SKM-1 treated with dmso at 0.1 percent for 144 hours (cell line): Measurements from ENCODE around the gene EYA2.

ENCODE experiments used
- DNase-seq: peaks from one replicate; lab custom pipeline; 2025; ENCODE audit not compliant: unreplicated experiment; lab: John Stamatoyannopoulos, UW

EYA2 gene

DNA sequence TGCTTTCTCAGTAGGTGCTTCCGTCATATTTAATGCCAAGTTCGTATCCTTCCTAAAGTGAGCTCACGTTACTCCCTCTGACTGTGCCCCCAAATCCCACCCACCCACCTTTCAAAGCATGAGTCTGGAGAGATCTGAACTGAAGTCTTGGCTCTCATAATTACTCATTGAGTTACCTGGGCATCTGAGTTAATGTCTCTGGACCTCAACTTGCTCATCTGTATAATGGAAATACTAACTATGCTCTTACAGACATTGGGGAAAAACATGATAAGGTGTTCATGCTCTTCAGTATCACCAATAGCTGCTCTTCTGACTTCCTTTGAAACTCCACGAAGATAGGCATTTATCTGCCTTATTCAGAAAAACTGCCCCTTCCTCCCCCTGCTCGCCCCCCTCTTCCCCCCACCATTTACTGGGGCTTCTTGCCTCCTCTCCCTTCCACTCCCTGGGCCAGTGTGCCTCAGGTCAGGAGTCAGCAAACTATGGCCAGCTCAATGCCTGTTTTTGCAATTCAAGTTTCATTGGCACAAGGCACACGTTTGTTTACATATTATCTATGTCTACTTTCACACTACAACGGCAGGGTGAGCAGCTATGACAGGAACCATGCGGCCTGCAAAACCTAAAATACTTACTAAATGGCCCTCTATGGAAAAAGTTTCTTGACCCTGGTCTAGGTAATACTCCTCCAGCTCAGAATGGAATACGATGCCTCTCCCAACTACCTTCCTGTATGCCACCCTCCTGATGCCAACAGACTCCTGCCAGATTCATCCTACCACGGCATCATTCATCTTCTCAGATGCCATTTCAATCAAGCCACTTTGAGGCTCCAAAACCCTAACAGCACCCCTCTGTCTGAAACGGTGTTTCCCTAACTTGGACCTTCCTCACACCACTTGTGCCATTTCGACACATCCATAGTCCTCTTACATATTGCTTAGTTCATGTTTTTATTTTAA is 323.1 kb downstream of the EYA2 start:
- no peak for DNase-seq

- peak; percentile 21 for DNase-seq
Observed at GRCh38 chr20:47220161-47220582, 325.5 kb downstream of the EYA2 start.

DNA sequence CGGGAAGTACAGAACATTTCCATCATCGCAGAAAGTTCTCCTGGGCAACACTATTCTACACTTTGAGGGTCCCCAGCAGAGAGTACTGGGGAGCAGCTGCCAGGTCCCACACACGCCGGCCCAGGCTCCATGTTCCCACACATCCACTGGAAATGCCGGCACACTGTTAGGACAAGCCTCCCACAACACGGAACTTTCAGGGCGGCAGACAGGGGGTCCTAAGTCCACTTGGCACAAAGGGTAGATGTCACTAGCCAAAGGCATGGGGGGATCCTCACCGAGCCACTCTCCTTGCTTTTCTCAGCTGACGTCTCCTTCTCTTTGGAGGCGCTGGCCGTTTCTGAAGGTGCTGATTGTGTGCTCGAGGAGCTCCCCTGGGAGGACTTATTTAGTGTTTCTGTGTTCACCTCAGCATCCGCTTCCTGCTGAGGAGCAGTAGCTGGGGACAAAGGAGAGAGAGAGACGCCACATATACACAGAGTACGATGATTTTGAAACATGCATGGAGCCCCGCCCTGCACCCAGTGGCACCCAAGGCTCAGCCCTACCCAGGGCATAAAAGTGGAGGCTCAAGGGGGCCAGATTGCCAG is 326.5 kb downstream of the EYA2 start:
- no peak for DNase-seq

- DNase-seq, result no peak
Observed at GRCh38 chr20:47222468-47223119, 328.0 kb downstream of the EYA2 start.

GRCh38 chr20:47223896-47224295 is 329.3 kb downstream of the EYA2 start:
- no peak for DNase-seq

- no peak for DNase-seq
Observed at GRCh38 chr20:47224300-47224791, 329.7 kb downstream of the EYA2 start.

DNA sequence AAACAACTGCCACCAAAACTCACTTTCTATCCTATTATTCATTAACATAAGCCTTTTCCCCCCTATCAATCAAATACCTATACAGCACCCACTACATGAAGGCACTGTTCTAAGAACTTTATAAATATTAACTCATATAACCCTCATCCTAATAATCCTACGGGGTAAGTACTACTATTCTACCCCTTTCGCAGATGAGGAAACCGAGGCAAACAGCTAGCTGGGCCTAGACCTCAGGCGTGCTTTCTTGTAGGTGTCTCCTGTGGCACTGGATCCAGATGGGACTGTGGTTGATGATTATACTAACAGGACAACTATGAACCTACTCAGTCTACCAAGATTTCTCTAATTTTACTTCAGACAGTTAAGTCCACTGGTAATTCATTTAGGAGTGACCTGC is 330.2 kb downstream of the EYA2 start:
- DNase-seq, result no peak

- no peak for DNase-seq
Observed at GRCh38 chr20:47225458-47225857, 330.8 kb downstream of the EYA2 start.

DNA sequence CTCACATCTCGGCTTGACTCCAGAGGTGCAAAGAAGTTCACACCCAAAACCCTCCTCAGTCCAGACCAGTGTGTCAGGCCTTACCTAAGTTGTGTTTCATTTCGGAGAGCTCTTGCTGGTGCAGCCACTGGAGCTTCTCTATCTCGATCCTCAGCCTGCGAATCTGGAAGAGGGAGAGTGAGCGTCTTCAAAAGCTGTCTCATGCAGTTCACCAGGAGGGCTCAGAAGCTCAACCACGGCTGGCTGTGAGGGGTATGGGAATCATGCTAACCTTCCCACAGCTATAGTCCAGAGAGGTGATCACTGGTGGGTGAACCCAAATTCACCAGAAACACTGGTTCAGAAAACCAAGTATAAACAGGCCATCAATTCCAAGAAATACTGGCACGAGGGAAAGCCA is 332.5 kb downstream of the EYA2 start:
- no peak for DNase-seq

- no peak for DNase-seq
Observed at GRCh38 chr20:47227576-47227975, 332.9 kb downstream of the EYA2 start.

GRCh38 chr20:47228654-47229053 is 334.0 kb downstream of the EYA2 start:
- DNase-seq, result no peak

GRCh38 chr20:47230811-47231256 is 336.2 kb downstream of the EYA2 start:
- no peak for DNase-seq

DNA sequence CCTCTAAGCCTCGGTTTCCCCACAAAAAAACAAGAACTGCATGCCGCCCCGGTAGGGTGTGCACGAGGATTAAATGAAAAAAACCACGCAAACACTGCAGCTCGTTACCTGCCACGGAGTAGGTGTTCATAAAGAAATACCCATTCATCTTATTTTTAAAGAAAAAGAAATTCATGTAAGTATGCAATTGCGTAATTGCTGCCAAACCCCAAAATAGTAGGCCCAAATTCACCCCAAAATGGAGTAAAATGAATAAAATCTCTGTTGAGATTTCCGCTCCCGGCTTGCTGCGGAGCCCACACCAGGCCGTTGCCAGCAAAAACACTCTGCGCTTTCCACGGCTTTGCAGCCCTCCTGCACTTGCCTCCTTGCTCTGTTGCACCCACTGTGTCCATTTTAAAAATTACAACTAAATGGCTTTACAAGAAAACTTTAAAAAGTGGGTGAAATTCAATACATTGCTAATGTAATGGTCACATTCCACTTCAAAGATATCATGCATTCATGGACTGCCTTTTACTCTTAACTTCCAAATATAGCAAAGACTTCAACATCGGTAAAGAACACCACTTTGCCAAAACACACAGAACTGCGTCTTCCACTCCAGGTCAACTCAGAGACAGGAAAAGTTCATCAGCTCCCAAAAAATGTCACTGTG is 336.9 kb downstream of the EYA2 start:
- DNase-seq, result no peak

GRCh38 chr20:47232518-47232917 is 337.9 kb downstream of the EYA2 start:
- DNase-seq, result no peak

DNA sequence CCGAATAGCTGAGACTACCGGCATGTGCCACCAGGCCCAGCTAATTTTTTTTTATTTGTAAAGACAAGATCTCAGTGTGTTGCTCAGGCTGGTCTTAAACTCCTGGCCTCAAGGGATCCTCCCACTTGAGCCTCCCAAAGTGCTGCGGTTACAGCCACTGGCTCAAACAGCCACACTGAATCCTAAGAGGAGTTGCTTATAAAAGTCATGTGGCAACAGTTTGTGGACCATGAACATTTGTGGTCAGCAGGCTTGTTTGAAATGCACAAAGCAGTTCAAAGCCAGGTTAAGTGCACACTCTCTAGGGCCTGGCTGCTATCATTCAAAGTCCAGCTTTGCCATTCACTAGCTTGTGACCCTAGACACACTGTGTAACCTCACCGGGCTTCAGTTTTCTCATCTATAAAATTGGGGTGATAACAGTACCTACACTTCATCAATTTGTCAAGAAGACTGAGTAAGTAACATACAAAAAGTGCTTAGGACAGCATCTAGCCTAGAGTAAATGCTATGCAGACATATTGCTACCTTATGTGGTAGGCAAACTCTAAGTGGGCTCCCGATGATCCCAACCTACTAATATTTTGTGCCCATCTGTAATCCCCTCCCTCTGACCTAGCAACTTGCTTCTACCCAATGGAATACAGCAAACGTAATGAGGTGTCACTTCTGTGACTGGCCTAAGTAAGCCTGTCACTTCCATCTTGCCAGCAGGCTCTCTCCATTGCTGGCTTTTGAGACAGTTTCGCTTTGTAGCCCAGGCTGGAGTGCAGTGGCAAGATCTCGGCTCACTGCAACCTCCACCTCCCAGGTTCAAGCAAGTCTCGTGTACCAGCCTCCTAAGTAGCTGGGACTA is 338.9 kb downstream of the EYA2 start:
- DNase-seq, result no peak

GRCh38 chr20:47235111-47235510 is 340.5 kb downstream of the EYA2 start:
- DNase-seq, result no peak

- no peak for DNase-seq
Observed at GRCh38 chr20:47235853-47236638, 341.4 kb downstream of the EYA2 start.

DNA sequence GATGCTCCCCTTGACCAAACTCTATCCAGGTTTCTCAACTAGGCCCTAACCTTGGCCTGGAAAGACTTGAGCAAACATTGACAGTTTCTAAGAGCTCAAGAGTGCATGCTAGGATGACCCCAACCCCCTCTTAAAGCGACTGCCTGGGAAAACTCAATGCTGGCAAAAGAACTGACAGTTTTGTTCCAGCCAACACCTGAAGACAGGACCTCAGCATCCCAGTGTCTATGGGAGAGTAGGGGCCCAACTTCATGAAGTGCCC is 341.9 kb downstream of the EYA2 start:
- DNase-seq, result no peak

GRCh38 chr20:47237715-47238114 is 343.1 kb downstream of the EYA2 start:
- DNase-seq, result no peak
